GM18520 (cell line): ENCODE data around the gene OMD.

Experiments used
- ATAC-seq: cut with Tn5 transposase; IDR thresholded peaks from one replicate; pipeline ENCODE4 v1.9.1; 2021; ENCODE audit not compliant: unreplicated experiment

The OMD gene, protein sequence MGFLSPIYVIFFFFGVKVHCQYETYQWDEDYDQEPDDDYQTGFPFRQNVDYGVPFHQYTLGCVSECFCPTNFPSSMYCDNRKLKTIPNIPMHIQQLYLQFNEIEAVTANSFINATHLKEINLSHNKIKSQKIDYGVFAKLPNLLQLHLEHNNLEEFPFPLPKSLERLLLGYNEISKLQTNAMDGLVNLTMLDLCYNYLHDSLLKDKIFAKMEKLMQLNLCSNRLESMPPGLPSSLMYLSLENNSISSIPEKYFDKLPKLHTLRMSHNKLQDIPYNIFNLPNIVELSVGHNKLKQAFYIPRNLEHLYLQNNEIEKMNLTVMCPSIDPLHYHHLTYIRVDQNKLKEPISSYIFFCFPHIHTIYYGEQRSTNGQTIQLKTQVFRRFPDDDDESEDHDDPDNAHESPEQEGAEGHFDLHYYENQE

DNA sequence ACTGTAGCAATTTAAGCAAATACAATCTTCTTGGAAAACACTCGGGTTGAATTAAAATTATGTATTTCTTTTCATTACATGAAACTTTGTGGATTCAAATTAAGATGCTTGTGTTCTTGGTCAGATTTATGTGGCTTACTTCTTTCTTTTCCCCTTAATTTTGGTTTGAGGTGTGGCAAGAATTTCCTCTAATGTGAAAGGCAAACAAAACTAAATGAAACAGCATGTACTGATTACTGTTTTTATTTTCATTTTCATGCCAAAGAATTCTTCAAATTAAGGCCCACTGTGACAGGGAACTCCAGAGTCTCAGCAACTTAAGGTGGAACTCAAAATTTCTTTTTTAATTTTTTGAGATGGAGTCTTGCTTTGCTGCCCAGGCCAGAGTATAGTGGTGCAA, at the start of gene OMD:
Gene OMD, minus strand, starts transcription at position 132 of the 400 bp plus-strand sequence. CDS start 6,913 bp downstream, outside the sequence.
- no peak for ATAC-seq

DNA sequence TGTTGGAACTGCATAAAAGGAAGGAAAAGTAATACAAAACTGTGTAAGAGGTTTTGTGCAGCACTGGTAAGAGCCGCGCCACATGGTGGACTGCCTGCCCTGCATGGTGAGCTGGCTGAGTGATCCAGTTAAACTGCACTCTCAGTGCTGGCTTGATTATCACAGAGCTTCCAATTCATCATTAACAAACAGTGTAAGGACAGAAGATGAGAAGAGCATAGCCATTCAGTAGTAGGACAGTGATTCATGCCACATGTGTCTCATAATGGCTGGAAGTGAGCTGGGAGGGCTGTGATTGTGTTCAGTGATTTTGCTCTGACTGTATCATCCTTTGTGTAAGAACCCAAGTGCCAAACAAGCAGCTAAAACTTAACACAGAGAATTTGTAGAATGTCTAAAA, 43.9 kb upstream of the OMD start:
- no peak for ATAC-seq

- ATAC-seq, result no peak
Measured at GRCh38 chr9:92467511-92467910, 43.2 kb upstream of the OMD start.

DNA sequence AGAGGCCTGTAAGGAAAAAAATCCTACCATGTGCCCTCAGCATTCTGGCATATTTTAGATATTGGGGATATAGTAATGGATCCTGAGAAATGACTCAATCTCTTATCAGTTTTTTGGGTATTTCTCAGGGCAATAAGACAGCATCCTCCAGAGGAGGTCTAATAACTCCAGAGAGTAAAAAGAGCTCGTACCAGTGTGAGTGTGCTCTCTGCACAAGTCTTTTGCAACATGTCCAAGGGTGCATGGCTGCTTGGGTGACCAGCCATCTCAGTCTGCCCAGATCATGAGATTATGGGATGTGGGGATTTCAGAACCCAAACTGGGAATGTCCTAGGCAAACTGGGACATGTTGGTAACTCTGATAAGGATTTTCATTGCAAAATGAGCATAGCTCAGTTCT, 42.8 kb upstream of the OMD start:
- ATAC-seq, result no peak

DNA sequence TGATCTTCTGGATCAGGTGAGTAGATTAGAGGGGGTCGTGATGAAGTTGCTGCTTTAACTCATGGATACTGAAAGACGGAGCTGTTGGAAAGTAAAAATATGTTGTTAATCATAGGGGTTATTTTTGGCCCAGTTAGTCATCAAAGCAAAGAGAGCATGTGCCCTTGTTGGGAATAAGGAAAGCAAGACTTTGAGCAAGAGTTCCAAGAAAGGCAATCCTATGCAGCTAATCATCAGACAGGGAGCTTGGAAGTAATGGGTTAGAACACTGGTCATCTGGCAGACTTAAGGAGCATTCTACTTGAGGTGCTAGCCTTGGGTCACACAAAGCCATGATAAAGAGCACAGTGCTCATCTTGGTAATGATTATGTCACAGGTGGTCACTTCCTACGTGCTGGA, 39.7 kb upstream of the OMD start:
- no peak for ATAC-seq

- no peak for ATAC-seq
Measured at GRCh38 chr9:92463387-92463786, 39.1 kb upstream of the OMD start.

GRCh38 chr9:92457576-92457975, 33.3 kb upstream of the OMD start:
- ATAC-seq, result no peak

DNA sequence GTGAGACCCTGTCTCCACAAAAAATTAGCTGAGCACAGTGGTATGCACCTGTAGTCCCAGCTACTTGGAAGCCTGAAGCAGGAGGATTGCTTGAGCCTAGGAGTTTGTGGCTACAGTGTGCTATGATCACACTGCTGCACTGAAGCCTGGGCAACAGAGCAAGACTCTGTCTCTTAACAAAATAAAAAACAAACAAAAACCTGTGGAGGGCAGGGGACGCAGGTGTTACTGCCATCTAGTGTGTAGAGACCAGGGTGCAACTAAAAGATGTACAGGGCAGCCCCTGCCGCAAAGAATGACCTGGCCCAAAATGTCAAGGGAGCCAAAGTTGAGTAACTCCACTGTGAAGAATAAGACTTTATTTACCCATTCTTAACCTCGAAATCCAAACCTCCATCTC, 30.9 kb upstream of the OMD start:
- ATAC-seq, result no peak

- ATAC-seq, result no peak
Measured at GRCh38 chr9:92446536-92446935, 22.3 kb upstream of the OMD start.

- ATAC-seq, result no peak
Measured at GRCh38 chr9:92444841-92445240, 20.6 kb upstream of the OMD start.

GRCh38 chr9:92440751-92441046, 16.4 kb upstream of the OMD start:
- no peak for ATAC-seq

DNA sequence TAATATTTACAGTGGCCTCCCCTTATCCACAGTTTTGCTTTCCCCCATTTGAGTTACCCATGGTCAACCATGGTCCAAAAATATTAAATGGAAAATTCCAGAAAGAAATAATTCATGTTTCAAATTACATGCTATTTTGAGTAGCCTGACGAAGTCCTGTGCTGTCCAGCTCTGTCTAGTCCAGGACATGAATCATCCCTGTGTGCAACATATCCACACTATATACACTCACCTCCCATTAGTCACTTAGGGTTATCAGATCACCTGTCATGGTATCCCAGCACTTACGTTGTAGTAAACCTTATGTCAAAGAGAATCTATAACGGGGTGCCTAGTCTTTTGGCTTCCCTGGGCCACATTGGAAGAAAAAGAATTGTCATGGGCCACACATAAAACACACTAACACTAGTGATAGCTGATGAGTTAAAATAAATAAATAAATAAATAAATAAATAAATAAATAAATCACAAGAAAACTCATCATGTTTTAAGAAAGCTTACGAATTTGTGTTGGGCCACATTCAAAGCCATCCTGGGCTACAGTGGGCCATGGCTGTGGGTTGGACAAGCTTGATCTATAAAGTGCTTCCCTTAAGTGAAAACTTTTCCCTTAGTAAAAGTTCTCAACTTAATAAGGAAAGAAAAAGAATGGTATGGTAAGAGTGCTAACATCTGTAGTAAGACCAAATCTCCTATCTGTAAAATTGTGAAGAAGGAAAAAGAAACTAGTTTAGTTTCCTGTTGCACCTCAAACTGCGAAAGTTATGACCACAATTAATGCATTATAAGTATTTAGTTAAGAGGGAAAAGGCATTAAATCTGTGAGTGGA, 15.9 kb upstream of the OMD start:
- ATAC-seq, result no peak

DNA sequence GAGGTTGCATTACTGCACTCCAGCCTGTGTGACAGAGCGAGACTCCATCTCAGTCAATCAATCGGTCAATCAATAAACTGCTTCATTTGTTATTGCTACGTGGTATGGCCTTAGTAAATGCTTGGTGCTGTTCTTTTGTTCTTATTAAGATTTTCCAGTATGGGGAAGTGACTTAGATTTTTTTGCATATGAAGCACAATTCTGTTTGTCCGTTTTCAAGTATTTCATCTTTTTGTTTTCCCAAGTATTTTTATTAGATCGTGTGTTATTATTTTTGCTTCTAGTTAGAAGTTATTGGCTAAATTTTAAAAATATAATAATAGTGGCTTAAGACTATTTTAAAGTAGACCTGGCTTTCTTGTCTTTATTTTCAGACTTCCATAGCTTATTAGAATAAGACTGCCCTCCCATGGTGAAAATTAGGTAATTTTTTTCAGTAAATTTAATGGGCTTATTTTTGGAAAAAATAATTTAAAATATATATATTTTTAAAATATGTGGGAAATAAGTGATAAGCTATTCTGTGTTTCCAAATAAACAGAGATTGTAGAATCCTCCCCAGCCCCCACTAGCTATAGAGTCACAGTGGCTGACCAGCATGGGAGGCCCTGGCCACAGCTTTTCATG, 14.7 kb upstream of the OMD start:
- ATAC-seq, result no peak

GRCh38 chr9:92435263-92435662, 11.0 kb upstream of the OMD start:
- no peak for ATAC-seq

DNA sequence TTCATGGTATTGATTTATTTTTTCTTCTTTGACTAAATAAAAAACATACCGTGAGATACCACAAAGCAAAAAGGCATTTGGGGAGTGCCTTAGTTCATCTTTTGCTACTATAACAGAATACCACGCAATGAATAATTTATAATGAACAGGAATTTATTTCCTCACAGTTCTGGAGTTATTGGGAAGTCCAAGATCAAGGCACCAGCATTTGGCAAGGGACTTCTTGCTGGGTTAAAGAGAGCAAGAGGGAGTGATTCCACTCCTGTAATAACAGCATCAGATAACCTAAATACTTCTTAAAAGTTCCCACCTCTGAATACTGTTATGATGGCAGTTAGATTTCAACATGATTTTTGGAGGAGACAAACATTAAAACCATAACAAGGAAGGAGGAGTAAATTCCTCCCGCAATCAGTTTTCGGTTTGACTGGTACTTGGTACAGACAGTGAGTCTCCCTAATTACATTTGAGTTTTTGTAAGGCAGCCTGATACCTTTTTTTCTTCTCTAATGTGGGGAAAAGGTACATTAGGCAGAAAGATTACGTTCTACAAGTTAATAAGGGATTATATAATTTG, 8.8 kb upstream of the OMD start:
- ATAC-seq, result no peak

- no peak for ATAC-seq
Measured at GRCh38 chr9:92432350-92432749, 8.1 kb upstream of the OMD start.

GRCh38 chr9:92429836-92430235, 5.6 kb upstream of the OMD start:
- ATAC-seq, result no peak

DNA sequence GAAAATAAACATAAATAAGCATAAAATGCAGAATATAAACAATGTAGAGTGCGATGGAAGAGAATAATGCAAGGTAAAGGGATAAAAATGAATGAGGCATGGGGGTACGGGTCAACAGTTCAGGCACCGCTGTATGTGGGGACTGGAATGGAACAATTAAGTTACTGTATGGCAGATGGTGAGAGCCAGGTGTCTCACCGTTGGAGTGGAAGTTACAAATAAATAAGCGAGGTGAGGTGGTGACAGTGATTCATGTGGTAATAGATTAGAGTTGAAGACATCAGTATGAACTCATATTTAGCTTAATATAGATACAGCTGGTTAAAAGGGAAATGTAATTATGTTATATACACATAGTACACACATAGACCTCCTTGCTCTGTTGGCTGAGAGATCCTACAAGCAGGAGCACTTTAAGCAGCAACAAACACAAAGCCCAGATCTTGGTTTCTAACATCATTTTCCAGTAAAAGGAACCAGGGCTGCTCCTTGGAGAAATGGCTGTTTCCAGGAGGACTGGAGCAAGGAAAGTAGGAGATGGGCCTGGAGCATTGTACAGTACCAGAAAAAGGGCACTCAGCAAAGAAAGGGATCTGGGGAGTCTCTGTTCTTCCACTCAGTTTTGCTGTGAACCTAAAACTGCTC, 2.4 kb upstream of the OMD start:
- no peak for ATAC-seq

DNA sequence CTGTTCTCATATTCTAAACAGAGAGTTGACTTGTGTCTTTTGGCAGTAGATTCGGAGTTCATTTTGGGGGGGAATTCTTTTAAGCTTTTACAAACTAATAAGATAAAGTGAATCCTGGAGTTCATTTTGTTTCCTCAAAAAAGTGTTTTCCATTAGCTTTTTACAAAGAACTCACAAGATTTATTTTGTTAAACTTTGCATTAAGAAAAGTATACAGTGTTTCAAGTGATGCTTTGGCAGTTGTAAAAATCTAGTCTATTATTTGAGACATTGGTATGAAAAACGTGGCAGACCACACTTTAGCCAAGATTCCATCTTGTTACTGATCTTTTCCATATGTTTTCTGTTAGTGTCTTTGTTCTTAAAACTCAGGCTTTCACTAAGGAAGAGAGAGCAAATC, 1.2 kb upstream of the OMD start:
- ATAC-seq, result no peak

DNA sequence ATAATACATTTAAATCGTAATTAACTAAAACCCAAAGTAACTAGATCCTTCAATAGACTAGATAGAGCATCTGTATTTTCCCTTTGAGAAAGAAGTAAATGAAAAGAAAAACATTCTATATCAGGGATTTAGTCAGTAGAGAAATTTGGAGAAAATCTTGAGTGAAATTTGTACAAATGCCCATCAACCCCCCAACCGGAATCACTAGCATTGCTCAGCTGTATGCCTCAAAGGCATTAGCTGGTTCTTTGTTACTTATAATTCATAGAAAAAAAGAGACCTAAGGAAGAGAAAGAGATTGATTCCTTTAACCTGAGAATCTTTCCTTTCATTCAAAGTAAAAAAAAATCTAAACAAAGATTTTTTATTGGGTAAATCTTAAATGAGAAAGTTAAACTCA, 659 bp downstream of the OMD start:
- no peak for ATAC-seq
